PC-3 (cell line): ENCODE measurements around the gene GBX2. TPM values are rescaled to one million over a fixed set of nuclear protein-coding genes. Genes with fewer than 3 reads are reported as not detected.

Source experiments
- ATAC-seq: fragments of 200-7000 bp; cut with Tn5 transposase; 2 replicates; pipeline ENCODE4 v1.9.1; 2020; ENCODE audit warnings: mild to moderate bottlenecking, moderate library complexity
- BruUV-seq: library from RNA; stranded (reverse); fragments of 400-500 nt; replicated peaks from 2 replicates; lab custom pipeline; 2021; lab: Mats Ljungman, UMichigan
- CTCF ChIA-PET: fragments of 300-600 bp; sonication (Branson Sonifier 250); formaldehyde crosslinking; loops from one replicate; lab custom pipeline; 2022; ENCODE audit warnings: antibody characterized with exemption; lab: Charles Lee
- POLR2A ChIA-PET: fragments of 300-600 bp; sonication (Branson Sonifier 250); formaldehyde crosslinking; loops from one replicate; lab custom pipeline; 2022; ENCODE audit warnings: antibody characterized with exemption; ENCODE audit not compliant: unreplicated experiment; lab: Charles Lee
- DNase-seq: peaks from one replicate; pipeline ENCODE4 v3.0.0-alpha.2; 2015
- H2AFZ ChIP-seq: fragments of 300-600 bp; sonication (generic); 2 replicates; pipeline ENCODE4 v1.6.0; 2016; ENCODE audit warnings: antibody characterized with exemption, low read length
- H3F3A ChIP-seq: fragments of 300-600 bp; sonication (generic); one replicate; pipeline ENCODE4 v1.6.0; 2017; ENCODE audit warnings: antibody characterized with exemption, low read length, control low read depth, mild to moderate bottlenecking; ENCODE audit not compliant: unreplicated experiment
- H3K27ac ChIP-seq: fragments of 300-600 bp; sonication (generic); 2 replicates; pipeline ENCODE4 v1.5.1; 2016; ENCODE audit warnings: mild to moderate bottlenecking, low read length
- H3K27me3 ChIP-seq: fragments of 300-600 bp; sonication (generic); 2 replicates; pipeline ENCODE4 v1.6.1; 2016; ENCODE audit warnings: low read length, mixed read lengths
- H3K36me3 ChIP-seq: fragments of 300-600 bp; sonication (generic); 2 replicates; pipeline ENCODE4 v1.6.1; 2016; ENCODE audit warnings: low read depth, mixed run types, low read length, mixed read lengths
- H3K4me1 ChIP-seq: fragments of 300-600 bp; sonication (generic); 2 replicates; pipeline ENCODE4 v1.5.1; 2016; ENCODE audit warnings: low read length; ENCODE audit not compliant: insufficient read depth
- H3K4me2 ChIP-seq: fragments of 300-600 bp; sonication (generic); 2 replicates; pipeline ENCODE4 v1.6.0; 2016; ENCODE audit warnings: low read length
- H3K4me3 ChIP-seq: fragments of 300-600 bp; sonication (generic); 2 replicates; pipeline ENCODE4 v1.5.1; 2016; ENCODE audit warnings: mild to moderate bottlenecking, low read length, mixed read lengths
- H3K79me2 ChIP-seq: fragments of 300-600 bp; sonication (generic); 2 replicates; pipeline ENCODE4 v1.6.1; 2017; ENCODE audit warnings: low read length, mixed read lengths
- H3K9ac ChIP-seq: fragments of 300-600 bp; sonication (generic); 2 replicates; pipeline ENCODE4 v1.6.0; 2016; ENCODE audit warnings: mild to moderate bottlenecking, low read length
- H3K9me2 ChIP-seq: fragments of 300-600 bp; sonication (generic); replicated peaks from 2 replicates; pipeline ENCODE4 v1.6.1; 2016; ENCODE audit warnings: mixed run types, low read length, mixed read lengths
- H3K9me3 ChIP-seq: fragments of 300-600 bp; sonication (generic); 2 replicates; pipeline ENCODE4 v1.6.1; 2016; ENCODE audit warnings: low read length, mixed read lengths
- H4K20me1 ChIP-seq: fragments of 300-600 bp; sonication (generic); 2 replicates; pipeline ENCODE4 v1.6.1; 2016; ENCODE audit warnings: low read length, mixed read lengths
- EZH2 ChIP-seq: fragments of 300-600 bp; sonication (generic); IDR thresholded peaks from one replicate; pipeline ENCODE4 v1.6.1; 2017; ENCODE audit warnings: antibody characterized with exemption, mild to moderate bottlenecking, low read length; ENCODE audit not compliant: unreplicated experiment
- EZH2phosphoT487 ChIP-seq: fragments of 300-600 bp; sonication (generic); IDR thresholded peaks from 2 replicates; pipeline ENCODE4 v1.6.1; 2018; ENCODE audit warnings: mild to moderate bottlenecking, antibody characterized with exemption, low read length, borderline replicate concordance
- intact Hi-C: fragments of 100-400 bp; cut with micrococcal nuclease; formaldehyde crosslinking; loops from 2 replicates; pipeline ENCODE4 v1.9.0; 2023
- total RNA-seq: library from RNA; depleted of rRNA; stranded (reverse); fragments of >200 nt; gene quantifications from 2 replicates; pipeline ENCODE4 v1.2.3, GENCODE V29; 2014
- TF ChIP-seq, protein P1 (sequence below): fragments of 300-600 bp; sonication (generic); conservative IDR thresholded peaks from 2 replicates; pipeline ENCODE4 v1.5.1; 2017; ENCODE audit warnings: antibody characterized with exemption, low read depth, mild to moderate bottlenecking, low read length

GBX2 gene
- total RNA-seq, 1 experiment from 2014 or later: 30.5 TPM

DNA sequence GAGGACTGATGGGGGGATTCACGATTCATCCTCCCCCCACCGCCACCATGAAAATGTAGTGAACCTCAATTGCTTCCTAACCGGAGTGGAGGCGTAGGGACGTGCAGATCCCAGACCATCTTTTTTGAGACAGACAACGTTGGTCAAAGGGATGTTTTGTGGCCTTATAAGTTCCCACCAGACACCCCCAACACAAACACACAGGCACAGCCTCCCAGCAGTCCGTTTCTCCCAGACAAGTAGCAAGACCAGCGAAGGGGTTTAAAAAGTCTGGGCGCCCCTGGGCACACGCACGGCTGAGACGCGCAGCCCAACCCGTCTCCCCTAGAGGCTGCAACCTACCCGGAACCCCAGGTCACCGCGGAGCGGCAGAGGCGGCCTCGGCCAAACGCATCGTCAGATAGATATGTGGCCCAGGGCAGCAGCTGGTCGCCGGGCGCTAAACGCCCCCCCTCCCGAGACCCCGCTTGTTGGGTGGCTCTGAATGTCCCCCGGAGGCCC is 1.3 kb downstream of the GBX2 start:
- H3K36me3 ChIP-seq: no peaks in the 10 kb centered on the region
- H3K4me1 ChIP-seq: peaks cover 10% of the 10 kb centered on the region
- DNase-seq (no peak), ATAC-seq (no peak)
- TF ChIP-seq, protein P1, sequence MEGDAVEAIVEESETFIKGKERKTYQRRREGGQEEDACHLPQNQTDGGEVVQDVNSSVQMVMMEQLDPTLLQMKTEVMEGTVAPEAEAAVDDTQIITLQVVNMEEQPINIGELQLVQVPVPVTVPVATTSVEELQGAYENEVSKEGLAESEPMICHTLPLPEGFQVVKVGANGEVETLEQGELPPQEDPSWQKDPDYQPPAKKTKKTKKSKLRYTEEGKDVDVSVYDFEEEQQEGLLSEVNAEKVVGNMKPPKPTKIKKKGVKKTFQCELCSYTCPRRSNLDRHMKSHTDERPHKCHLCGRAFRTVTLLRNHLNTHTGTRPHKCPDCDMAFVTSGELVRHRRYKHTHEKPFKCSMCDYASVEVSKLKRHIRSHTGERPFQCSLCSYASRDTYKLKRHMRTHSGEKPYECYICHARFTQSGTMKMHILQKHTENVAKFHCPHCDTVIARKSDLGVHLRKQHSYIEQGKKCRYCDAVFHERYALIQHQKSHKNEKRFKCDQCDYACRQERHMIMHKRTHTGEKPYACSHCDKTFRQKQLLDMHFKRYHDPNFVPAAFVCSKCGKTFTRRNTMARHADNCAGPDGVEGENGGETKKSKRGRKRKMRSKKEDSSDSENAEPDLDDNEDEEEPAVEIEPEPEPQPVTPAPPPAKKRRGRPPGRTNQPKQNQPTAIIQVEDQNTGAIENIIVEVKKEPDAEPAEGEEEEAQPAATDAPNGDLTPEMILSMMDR: no peak
- no peak for TF ChIP-seq EZH2phosphoT487
- TF ChIP-seq EZH2: no peak
- H3F3A ChIP-seq: no peaks in the 10 kb centered on the region
- ChIA-PET CTCF (no interaction called here), POLR2A (interaction anchor here (0.6 kb wide), 1 partner anchor 142 kb away, joined by 3 read pairs; no protein-coding TSS in a partner anchor)
- H3K9me3 ChIP-seq: no peaks in the 10 kb centered on the region
- peak overlapping the region; percentile 91 for H3K4me3 ChIP-seq
- TSS peak; percentile 50 for BruUV-seq
- no peaks in the 10 kb centered on the region for H4K20me1 ChIP-seq
- H2AFZ ChIP-seq: peak overlapping the region; percentile 92
- H3K79me2 ChIP-seq: peaks cover 41% of the 10 kb centered on the region
- peak overlapping the region; percentile 99 for H3K4me2 ChIP-seq
- H3K9me2 ChIP-seq: no peaks in the 10 kb centered on the region
- H3K9ac ChIP-seq: peak overlapping the region; percentile 63
- no peaks in the 10 kb centered on the region for H3K27me3 ChIP-seq
- H3K27ac ChIP-seq: no peak overlapping the region
- intact Hi-C loops: loop anchor here (5.0 kb wide), 1 partner anchor 120 kb away; no protein-coding TSS in a partner anchor

DNA sequence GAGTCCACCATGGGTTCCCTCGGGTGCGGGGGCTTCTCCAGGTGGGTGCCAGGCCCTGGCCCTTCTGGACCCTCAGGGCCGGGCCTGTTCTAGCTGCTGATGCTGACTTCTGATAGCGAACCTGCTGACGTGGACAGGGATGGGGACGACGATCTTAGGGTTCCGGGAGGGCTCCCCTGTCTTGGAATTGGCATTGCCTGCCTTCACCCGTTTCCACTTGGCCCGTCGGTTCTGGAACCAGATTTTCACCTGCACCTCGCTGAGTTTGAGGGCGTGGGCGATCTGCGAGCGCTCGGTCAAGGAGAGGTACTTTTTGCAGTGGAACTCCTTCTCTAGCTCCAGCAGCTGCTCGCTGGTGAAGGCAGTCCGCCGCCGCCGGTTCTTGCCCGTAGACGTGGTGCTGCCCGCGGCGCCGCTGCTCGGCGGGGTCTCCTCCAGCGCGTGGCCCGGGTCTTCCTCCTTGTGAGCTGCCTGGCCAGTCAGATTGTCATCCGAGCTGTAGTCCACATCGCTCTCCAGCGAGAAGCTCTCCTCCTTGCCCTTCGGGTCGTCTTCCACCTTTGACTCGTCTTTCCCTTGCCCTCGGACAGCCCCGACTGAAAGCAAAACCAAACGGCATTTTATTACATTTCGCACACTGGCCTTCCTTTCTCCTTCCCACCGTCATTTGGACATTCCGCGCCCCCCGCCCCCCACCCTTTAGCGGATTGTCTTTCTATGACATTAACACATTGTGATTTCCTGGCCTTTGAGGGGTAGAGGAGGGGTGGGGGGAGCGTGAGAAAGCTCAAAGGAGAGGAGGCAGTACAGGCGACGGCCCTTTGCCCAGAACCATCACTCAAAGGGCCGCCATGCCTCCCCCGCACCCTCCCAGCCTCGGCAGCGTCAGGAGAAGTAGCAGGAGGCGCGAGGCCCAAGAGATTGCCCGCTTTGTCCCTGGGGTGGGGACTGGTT is 2.1 kb downstream of the GBX2 start:
- H3K4me3 ChIP-seq: peak overlapping the region; percentile 91
- ChIA-PET POLR2A (no interaction called here), CTCF (no interaction called here)
- no peaks in the 10 kb centered on the region for H3K9me3 ChIP-seq
- peak overlapping the region; percentile 99 for H3K4me2 ChIP-seq
- TF ChIP-seq EZH2 (no peak), EZH2phosphoT487 (no peak)
- TF ChIP-seq, protein P1: no peak
- no peaks in the 10 kb centered on the region for H3K27me3 ChIP-seq
- intact Hi-C loops: loop anchor here (5.0 kb wide), 1 partner anchor 119 kb away; no protein-coding TSS in a partner anchor
- no TSS peak for BruUV-seq
- ATAC-seq (no peak), DNase-seq (no peak)
- no peaks in the 10 kb centered on the region for H3K36me3 ChIP-seq
- H3K4me1 ChIP-seq: peaks cover 10% of the 10 kb centered on the region
- H3K79me2 ChIP-seq: peaks cover 41% of the 10 kb centered on the region
- no peaks in the 10 kb centered on the region for H3K9me2 ChIP-seq
- no peaks in the 10 kb centered on the region for H4K20me1 ChIP-seq
- H2AFZ ChIP-seq: peak overlapping the region; percentile 92
- H3K27ac ChIP-seq: no peak overlapping the region
- H3F3A ChIP-seq: no peaks in the 10 kb centered on the region
- peak overlapping the region; percentile 63 for H3K9ac ChIP-seq
